GM18870 (cell line): Measurements from ENCODE around the gene FADS1.

Experiments used
- ATAC-seq: cut with Tn5 transposase; IDR thresholded peaks from one replicate; pipeline ENCODE4 v1.9.1; 2021; ENCODE audit warnings: moderate library complexity; ENCODE audit not compliant: unreplicated experiment

The FADS1 gene

GRCh38 chr11:61778920-61779650 is 37.7 kb downstream of the FADS1 start:
- no peak for ATAC-seq

DNA sequence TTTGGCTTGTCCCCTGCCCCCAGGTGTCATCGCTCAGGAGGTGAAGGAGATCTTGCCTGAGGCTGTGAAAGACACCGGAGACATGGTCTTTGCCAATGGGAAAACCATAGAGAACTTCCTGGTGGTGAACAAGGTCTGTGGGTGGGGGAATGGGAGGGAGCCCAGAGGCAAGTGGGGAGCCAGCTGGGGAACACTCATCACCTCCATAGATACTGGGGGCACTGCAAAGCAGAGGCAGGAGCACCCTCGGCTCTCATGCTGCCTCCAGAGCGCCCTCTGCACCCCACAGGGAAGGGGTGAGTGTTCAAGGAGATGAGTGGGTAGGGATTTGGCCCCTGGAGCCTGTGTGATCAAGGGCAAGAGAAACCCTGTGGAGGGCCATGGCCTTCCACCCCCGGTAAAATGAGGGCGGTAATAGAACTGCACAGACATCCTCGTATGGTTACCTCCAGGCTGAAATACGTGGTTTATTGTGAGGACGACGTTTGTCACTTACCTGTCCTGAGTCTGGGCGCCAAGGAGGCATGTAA is 38.4 kb downstream of the FADS1 start:
- ATAC-seq, result no peak

DNA sequence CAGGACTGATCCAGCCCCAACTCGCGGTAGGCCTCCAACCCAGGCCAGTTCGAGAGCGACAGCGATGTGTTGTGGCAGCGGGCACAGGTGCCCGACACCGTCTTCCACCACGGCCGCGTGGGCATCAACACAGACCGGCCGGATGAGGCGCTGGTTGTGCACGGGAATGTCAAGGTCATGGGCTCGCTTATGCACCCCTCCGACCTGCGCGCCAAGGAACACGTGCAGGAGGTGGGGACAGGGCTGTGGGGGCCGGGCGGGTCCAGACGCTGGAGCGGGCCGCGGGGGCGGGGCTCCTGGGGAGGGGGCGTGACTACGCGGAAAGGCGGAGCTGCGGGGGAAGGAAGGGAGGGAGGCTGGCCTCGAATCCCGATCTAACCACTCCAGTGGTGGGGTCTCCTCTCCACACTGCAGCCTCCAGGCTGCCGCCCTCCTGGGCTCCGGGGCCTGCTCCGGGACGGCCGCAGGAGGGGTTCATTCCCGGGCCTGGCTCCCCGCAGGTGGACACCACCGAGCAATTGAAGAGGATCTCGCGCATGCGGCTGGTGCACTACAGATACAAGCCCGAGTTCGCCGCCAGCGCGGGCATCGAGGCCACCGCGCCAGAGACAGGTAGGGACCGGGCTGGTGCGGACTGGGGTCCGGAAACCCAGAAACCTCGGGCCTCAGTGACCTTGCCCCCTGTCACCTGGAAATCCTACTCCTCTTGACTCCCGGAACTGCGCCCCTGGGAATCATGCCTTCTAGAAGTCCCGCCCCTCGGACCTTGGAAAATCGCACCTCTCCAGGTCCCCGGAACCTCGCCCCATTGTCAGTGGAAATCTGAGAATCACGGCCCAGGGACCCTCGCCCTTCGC is 39.3 kb downstream of the FADS1 start:
- ATAC-seq, result no peak

DNA sequence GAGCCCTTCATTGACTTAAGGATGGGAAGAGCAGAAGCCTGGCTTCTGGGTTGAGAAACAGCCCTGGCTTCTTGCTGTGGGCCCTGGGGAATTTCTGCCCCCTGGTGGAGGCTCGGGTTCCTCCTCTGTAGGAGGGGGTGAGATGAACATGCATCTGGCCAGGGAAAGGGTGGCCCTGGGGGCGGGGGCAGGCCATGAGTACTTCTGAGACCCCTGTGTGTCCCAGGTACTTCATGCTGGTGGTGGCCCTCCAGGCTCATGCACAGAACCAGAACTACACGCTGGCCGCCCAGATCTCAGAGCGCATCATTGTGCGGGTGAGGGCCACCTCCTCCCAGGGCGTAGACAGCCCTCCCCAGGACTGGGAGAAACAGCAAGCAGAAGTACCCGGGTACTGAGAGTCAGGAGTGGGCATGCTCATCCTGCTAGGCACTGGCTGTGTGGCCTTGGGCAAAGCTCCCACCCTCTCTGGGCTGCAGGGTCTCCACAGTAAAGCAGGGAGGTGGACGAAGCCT is 40.2 kb downstream of the FADS1 start:
- no peak for ATAC-seq

DNA sequence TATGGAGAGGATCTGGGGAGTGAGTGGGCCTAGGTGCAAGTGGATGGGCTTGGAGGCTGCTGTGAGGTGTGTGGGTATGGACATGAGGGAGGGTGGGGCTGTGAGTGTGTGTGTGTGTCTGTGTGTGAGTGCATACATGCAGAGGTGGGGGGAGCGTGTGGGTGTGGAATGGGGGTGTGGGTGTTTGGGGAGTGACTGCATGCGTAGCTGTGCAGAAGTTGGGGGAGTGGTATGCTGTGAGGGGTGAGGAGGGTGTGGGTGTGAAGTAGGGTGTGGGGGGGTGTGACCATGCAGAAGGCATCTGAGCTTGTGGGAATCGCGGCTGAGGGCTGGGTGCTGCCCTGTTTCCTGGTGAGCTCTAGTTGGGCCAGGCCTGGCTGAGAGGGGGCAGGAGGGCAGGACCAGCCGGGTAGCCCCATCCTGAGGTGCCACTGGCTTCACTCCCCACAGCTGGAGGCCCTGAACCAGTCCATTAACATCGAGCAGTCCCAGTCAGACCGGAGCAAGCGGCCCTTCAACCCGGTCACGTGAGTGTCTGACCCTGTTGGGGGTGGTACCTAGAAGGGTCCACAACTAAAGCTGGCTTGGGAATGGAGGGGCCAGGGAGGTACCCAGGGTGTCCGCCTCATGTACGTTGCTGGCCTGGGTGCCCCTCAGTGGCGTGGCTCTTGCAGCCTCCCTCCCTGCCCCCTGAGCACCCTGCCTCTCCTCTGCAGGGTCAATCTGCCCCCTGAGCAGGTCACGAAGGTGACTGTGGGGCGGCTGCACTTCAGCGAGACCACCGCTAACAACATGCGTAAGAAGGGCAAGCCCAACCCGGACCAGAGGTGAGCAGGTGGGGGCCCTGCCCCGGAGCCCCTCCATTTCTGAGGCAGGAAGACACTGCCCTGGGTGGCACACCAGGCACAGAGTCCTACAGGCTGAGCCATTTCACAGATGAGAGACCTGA is 40.9 kb downstream of the FADS1 start:
- no peak for ATAC-seq

GRCh38 chr11:61775106-61775505 is 41.7 kb downstream of the FADS1 start:
- ATAC-seq, result no peak

- ATAC-seq, result no peak
These were observed 42.4 kb downstream of the FADS1 start for GRCh38 chr11:61774411-61774810.

- ATAC-seq, result no peak
These were observed 43.0 kb downstream of the FADS1 start for GRCh38 chr11:61773809-61774208.

DNA sequence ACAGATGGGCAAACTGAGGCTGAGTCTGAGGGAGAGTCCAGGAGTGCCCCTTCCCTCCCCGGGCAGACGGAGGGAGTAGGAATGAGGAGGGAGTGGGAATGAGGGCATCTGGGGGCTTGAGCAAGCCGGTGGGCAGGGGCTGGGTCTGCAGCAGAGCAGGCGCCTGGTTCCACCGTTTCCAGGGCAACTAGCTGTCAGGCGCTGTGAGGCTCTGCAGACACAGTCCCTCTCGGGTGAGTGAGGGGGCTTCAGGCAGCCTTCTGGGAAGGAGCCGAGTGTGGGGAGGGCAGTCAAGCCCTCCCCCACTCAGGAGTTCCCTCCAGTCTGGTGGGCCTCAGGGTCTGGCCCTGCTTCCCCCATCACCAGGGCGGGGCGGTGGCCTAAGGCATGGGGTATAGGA is 43.4 kb downstream of the FADS1 start:
- no peak for ATAC-seq

DNA sequence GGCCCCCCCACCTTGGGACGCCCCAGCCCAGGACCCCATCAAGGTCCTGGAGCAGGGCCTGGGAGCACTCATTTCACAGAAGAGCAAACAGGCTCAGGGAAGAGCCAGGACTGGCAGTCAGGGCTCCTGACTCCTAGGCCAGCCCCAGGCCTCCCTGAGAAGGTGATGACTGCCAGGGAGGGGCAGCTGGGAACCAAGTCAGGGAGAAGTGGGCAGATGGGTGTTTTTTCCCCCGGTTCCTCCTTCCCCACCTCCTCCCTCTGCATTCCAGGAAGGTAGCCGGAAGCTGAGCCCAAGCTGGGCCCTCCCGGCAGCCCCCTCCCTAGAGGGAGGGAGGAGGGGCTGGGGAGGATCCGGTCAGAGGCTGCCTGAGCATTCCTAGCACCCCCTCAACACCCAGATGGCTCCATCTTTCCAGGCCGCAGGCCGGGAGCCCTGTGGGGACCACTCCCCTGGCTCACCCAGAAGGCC is 44.8 kb downstream of the FADS1 start:
- no peak for ATAC-seq

- ATAC-seq, result no peak
These were observed 45.5 kb downstream of the FADS1 start for GRCh38 chr11:61771195-61771894.

GRCh38 chr11:61769946-61770683 is 46.7 kb downstream of the FADS1 start:
- no peak for ATAC-seq

DNA sequence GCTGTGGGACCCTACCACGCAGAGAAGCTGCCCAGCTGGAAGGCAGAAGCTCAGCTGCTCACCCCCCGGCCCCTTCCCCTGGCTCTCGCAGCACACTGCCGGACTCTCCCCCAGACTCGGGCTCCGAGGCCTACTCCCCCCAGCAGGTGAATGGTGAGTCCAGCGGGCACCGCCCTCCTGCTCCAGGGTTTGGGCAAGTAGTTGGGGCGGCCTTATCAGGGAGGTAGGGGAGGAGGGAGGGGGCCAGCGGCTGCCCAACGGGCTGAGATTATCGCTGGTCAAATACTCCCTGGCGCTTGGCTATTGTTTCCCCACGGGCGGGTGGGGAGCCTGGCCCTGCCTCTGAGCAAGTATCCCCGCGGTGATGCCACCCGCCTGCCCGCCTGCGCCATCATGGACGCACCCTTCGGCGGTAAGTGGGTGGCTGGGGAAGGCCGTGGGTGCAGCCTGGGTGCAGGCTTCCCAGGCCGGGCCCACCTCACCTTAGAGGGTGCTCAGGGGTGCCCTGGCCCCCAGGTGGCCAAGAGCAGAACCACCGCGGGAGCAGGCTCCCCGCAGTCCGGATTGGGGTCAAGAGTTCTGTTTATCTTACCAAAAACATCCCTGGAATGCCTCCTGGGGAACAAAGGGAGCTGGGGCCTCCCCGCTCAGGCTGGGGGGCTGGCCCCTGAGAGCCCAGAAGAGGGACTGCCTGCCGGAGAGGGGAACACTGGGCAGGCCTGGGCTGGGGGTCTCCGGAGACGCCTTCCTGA is 47.5 kb downstream of the FADS1 start:
- ATAC-seq, result no peak

- no peak for ATAC-seq
These were observed 48.3 kb downstream of the FADS1 start for GRCh38 chr11:61768376-61769076.

GRCh38 chr11:61766353-61766841 is 50.4 kb downstream of the FADS1 start:
- ATAC-seq, result no peak

DNA sequence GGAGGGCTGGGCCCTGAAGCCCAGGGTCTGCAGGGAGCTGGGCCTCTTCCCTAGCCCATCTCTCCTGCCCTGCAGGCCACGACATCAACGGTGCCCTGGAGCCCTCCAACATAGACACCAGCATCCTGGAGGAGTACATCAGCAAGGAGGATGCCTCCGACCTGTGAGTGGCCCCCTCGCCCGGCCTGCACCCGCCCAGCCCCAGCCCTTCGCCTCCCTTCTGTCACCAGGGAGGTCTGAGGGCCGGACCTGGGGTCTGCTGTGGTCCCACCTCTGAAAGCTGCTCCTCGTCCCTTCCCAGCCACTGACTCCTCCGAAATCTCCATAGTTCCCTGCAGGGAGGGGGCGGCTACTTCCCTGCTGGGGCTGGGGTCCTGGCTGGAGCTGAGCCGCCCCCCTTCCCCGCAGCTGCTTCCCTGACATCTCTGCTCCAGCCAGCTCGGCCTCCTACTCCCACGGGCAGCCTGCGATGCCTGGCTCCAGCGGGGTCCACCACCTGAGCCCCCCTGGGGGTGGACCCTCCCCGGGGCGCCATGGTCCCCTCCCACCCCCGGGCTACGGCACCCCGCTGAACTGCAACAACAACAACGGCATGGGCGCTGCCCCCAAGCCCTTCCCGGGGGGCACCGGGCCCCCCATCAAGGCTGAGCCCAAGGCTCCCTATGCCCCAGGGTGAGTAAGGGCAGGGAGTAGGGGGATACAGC is 51.1 kb downstream of the FADS1 start:
- ATAC-seq, result no peak

- ATAC-seq, result no peak
These were observed 52.1 kb downstream of the FADS1 start for GRCh38 chr11:61764606-61765260.
